ENCODE data around the gene RPTOR.

- TF ChIP-seq, protein P1, sequence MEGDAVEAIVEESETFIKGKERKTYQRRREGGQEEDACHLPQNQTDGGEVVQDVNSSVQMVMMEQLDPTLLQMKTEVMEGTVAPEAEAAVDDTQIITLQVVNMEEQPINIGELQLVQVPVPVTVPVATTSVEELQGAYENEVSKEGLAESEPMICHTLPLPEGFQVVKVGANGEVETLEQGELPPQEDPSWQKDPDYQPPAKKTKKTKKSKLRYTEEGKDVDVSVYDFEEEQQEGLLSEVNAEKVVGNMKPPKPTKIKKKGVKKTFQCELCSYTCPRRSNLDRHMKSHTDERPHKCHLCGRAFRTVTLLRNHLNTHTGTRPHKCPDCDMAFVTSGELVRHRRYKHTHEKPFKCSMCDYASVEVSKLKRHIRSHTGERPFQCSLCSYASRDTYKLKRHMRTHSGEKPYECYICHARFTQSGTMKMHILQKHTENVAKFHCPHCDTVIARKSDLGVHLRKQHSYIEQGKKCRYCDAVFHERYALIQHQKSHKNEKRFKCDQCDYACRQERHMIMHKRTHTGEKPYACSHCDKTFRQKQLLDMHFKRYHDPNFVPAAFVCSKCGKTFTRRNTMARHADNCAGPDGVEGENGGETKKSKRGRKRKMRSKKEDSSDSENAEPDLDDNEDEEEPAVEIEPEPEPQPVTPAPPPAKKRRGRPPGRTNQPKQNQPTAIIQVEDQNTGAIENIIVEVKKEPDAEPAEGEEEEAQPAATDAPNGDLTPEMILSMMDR (IDR thresholded peaks at IDR 0.05) = no peak
- TF ChIP-seq POLR2A (IDR thresholded peaks at IDR 0.05; ENCODE audit: low read depth) = no peak
- TF ChIP-seq POLR2AphosphoS5 (IDR thresholded peaks at IDR 0.05) = no peak
These were observed 375.0 kb downstream of the RPTOR start for GRCh38 chr17:80919331-80920311.

All from esophagus muscularis mucosa (tissue), 3 donors.